ENCODE data around the gene MALRD1.
"Not testable (repeated sequence)": the region's sequence is repeated elsewhere in the genome, so short reads cannot be mapped to it uniquely, and the experiment has no call there.

MALRD1 gene

DNA sequence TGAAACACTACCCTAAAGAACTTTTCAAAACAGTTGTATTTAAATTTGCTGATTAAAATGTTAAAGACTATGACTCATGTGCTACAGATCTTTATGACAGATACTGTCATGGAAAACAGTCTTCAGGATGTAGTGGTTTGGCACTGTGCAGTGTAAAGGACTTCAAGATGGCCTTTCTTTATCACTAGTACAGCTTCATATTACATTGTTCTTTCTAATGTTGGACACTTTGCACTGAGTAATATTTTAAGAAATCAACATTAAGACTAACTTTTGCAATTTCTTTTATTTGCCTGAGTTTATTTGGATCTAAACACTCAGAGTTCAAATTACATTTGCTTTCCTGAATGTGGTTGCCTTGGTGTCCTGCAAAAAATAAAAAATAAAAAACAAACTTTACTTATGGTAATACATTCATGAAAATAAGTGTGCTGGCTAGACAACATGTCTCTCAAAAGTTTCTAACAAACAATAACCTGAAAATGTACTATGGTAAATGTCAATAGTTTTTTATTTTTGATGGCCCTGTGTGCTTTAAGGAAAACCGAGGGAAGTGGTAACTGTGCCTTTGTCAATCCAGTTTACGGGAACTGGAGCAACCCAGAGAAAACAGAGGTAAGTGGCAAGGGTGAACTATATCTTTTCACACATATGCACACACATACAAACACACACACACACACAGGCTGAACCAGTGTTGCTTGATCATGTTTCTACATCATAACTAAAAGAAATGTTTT, 681.7 kb downstream of the MALRD1 start:
- no peak for DNase-seq

- DNase-seq = no peak
Measured at GRCh38 chr10:19730907-19731217, 682.3 kb downstream of the MALRD1 start.

DNA sequence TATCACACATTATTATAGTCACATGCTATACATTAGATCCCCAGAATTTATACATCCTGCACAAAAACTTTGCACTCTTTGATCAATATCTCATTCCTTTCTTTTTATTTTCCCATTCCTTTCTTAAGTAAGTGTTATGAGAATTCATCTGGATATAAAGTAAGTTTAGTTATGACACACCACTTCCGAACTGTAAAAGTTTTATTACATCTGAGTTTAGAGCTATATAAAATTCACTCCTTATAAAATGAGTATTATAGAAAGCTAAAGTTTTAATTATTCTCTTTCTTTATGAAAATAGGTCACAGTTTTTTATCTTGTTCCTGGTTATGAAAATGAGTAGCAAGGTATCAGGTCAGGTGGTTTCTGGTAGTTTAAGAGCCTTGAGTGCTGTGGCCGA, 683.0 kb downstream of the MALRD1 start:
- DNase-seq = no peak

- DNase-seq = no peak
Measured at GRCh38 chr10:19738440-19738839, 689.8 kb downstream of the MALRD1 start.

DNA sequence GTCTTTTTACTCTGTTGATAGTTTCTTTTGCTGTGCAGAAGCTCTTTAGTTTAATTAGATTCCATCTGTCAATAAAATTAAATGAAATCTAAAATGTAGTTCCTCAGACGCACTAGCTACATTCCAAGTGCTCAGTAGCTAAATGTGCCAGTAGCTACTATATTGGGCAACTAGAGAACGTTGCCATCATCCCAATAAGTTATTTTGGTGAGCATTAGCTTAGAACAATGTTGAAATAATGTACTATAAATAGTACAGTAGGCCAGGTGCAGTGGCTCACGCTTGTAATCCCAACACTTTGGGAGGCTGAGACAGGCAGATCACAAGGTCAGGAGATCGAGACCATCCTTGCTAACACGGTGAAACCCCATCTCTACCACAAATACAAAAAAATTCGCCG, 690.6 kb downstream of the MALRD1 start:
- DNase-seq = not testable (repeated sequence)

DNA sequence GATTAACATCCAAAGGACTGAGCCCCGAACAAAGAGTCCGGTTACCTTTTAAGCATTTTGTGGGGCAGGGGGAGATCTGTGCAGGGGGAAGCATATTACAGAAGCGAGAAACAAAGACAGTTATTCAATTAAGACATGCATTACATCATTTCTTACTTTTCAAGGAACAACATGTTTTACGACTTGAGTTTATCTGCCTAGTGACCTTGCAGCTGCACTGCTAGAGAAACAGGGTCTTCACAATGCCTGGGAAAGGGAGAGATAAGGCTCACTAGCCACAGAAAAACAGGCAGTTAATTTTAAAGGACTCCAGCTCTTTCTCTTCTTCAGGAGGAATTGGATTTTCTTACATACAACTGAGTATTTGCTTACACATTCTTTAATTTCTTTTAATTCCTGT, 693.5 kb downstream of the MALRD1 start:
- not testable (repeated sequence) for DNase-seq

- no peak for DNase-seq
Measured at GRCh38 chr10:19745672-19746071, 697.1 kb downstream of the MALRD1 start.

DNA sequence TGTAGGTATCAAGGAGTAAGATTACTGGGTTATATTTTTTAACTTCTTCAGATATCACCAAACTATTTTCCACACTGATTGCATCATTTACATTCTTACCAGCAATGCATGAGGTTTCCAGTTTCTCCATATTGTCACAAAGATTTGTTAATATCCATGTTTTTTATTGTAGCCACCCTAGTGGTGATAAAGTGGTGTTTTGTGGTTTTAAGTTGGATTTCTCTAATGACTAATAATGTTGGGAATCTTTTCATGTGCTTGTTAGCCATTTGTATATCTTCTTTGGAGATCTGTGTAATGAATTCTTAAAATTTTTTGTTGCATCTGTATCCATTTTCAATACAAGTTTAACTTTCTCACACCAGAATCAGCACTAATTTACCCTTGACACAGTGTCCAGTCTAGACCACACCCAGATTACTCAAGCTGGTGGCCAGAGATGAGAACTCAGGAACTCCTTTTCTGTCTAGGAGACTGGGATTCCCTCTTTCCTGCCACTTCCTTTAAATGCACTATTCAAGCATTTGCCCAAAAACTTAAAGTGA, 700.7 kb downstream of the MALRD1 start:
- no peak for DNase-seq

DNA sequence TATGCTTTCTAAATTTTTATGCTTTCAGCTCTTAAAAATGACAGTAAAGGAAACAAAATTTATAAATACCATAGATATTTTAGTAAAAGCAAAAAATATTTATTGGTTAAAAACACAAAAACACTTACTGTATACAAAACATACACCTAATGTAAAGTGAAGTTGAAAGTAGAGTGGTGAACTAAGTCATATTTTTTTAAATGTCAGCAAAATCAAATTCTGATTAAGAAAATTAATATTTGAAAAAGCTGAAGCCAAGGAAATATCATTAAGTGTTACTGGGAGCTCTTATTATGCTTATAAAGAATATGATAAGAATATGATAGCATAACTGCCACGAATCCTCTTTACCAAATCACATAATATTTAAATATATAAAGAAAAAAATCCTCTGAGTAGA, 702.4 kb downstream of the MALRD1 start:
- no peak for DNase-seq

- no peak for DNase-seq
Measured at GRCh38 chr10:19756919-19757318, 708.3 kb downstream of the MALRD1 start.

- no peak for DNase-seq
Measured at GRCh38 chr10:19762026-19762425, 713.4 kb downstream of the MALRD1 start.

- no peak for DNase-seq
Measured at GRCh38 chr10:19764111-19764510, 715.5 kb downstream of the MALRD1 start.

- DNase-seq = no peak
Measured at GRCh38 chr10:19767876-19768275, 719.3 kb downstream of the MALRD1 start.

DNA sequence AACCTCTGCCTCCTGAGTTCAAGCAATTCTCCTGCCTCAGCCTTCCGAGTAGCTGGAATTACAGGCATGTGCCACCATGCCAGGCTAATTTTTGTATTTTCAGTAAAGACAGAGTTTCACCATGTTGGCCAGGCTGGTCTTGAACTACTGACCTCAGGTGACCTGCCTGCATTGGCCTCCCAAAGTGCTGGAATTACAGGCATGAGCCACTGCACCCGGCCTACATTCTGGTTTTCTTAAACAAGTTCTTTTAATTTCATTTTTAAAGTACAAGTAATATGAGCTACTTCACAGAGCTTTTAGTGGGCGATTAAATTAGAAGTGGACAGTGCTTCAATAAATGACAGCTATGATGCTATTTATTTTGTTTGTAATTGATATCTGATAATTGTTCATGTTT, 721.2 kb downstream of the MALRD1 start:
- DNase-seq = not testable (repeated sequence)

DNA sequence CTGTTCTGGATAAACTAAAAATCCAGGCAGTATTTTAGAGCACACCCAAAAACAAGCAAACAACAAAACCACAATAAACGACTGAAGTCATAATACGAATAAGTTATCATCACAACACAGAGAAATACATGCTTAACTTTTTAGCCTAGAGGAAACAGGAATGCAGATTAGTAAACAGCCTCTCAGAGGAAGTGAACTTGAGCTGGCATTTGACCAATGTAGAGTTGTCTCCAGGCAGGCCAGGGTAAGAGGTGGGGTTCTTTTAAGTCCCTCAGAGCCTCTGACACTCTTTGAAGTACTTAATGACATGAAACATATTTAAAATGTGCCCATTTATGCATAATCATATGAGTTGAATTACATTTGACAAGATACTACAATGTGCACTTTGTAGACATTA, 724.4 kb downstream of the MALRD1 start:
- no peak for DNase-seq

- no peak for DNase-seq
Measured at GRCh38 chr10:19775296-19775695, 726.7 kb downstream of the MALRD1 start.

- DNase-seq = no peak
Measured at GRCh38 chr10:19777806-19778205, 729.2 kb downstream of the MALRD1 start.

DNA sequence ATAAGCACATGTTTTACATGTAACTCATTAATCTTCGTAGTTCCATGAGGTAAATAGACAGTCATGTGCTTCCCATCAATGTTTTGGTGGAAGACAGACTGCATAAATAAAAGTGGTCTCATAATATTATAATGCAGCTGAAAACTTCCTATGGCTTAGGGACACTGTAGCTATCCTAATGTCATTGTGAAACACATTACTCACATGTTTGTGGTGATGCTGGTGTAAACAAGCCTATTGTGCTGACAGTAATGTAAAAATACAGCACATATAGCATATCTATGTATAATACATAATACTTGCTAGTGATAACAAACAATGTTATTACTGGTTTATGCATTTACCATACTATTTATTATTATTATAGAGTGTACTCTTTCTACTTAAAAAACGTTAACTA, 730.4 kb downstream of the MALRD1 start:
- no peak for DNase-seq

DNA sequence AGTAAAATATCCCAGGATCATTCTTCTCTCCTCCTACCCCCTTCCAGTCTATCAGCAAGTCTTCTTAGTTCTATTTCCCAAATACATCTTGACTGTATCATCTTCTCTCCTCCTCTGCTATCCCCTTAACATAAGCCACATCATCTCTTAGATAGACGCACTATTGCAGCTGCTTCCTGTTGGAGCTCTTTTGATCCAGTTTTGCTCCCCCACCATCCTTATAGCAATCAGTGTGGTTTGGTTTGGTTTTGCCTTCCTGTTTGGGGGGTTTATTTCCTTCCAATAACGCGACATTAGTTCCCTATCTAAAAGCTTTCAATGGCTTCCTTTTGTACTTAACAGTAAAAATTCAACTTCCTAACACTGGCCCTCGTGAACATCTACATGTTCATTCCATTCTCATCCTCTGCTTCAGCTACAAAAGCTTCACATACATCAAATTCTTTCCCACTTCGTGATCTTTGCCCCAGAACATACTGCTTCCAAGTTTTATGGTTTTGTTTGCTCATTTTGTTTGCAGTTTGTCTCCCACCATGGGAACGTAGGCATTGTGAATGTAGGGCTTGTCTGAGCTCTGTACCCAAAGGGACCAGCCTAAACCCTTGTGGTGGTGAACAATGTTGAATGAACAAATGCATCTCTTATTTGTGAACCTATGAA, 734.0 kb downstream of the MALRD1 start:
- DNase-seq = no peak

- DNase-seq = no peak
Measured at GRCh38 chr10:19783721-19784120, 735.1 kb downstream of the MALRD1 start.

All from activated CD8-positive, alpha-beta memory T cell treated with anti-CD3 and anti-CD28 coated beads for 24 hours (primary cell).